Muscle of leg (tissue), 11 donors: Measurements from ENCODE around the gene TMEM187. TPM values are rescaled to one million over a fixed set of nuclear protein-coding genes. Genes with fewer than 3 reads are reported as not detected.
A peak's percentile ranks its signal among the peaks of the same experiment; 100 is the strongest.

Experiments used
- DNase-seq: peaks from one replicate; pipeline ENCODE4 v3.0.0; 2013
- H3K27ac ChIP-seq: one replicate; pipeline ENCODE4 v1.5.1; 2013; ENCODE audit warnings: mild to moderate bottlenecking, low read length, control low read depth
- H3K27me3 ChIP-seq: one replicate; pipeline ENCODE4 v1.6.1; 2013; ENCODE audit warnings: low read length; ENCODE audit not compliant: control insufficient read depth, insufficient read depth
- H3K36me3 ChIP-seq: one replicate; pipeline ENCODE4 v1.6.1; 2013; ENCODE audit warnings: low read length; ENCODE audit not compliant: control insufficient read depth, insufficient read depth
- H3K4me1 ChIP-seq: one replicate; pipeline ENCODE4 v1.6.1; 2013; ENCODE audit warnings: low read length; ENCODE audit not compliant: control insufficient read depth, insufficient read depth
- H3K4me3 ChIP-seq: one replicate; pipeline ENCODE4 v1.5.1; 2013; ENCODE audit warnings: low read length, control low read depth
- H3K9me3 ChIP-seq: replicated peaks from 2 replicates; pipeline ENCODE4 v1.6.1; 2013; ENCODE audit warnings: low read depth, low read length; ENCODE audit not compliant: control insufficient read depth
- WGBS: methylation state at CpG from one replicate; pipeline ENCODE4 v1.1.5; 2013; ENCODE audit warnings: missing lambda C conversion rate; ENCODE audit not compliant: insufficient coverage; 5-methylcytosine and 5-hydroxymethylcytosine counted together
- polyA plus RNA-seq, 8 donors: library from polyadenylated mRNA; unstranded; fragments of 120-200 nt; gene quantifications; one replicate each; pipeline versions ENCODE4 v1.2.1 to v1.2.3, GENCODE V29; 2013; ENCODE audit warnings: inconsistent platforms in 1 of 8, low replicate concordance in 1 of 8; ENCODE audit not compliant: insufficient read length in 8 of 8, insufficient read depth in 1 of 8
- total RNA-seq: library from RNA; stranded (reverse); fragments of 120-200 nt; gene quantifications from one replicate; pipeline ENCODE4 v1.2.4, GENCODE V29; 2013

Gene TMEM187
- total and polyA plus RNA-seq, 9 donors: 3.3 to 6.8 (median 5.3) TPM

GRCh38 chrX:153945956-153946943 lies 26.3 kb upstream of the TMEM187 start:
- H3K4me1 ChIP-seq: peaks cover 26% of the 10 kb centered on the region
- no peak for DNase-seq
- 85% methylated on average over 20 of the region's 24 CpGs for WGBS
- no peak overlapping the region for H3K27ac ChIP-seq
- no peaks in the 10 kb centered on the region for H3K9me3 ChIP-seq
- peaks cover 36% of the 10 kb centered on the region for H3K36me3 ChIP-seq
- H3K27me3 ChIP-seq: peaks cover 24% of the 10 kb centered on the region
- no peak overlapping the region for H3K4me3 ChIP-seq

GRCh38 chrX:153947009-153947769 lies 25.4 kb upstream of the TMEM187 start:
- Histone ChIP-seq H3K4me3 (no peak overlapping the region), H3K4me1 (peaks cover 26% of the 10 kb centered on the region), H3K36me3 (peaks cover 46% of the 10 kb centered on the region), H3K27ac (peak overlapping the region; percentile 29), H3K27me3 (peaks cover 24% of the 10 kb centered on the region), H3K9me3 (no peaks in the 10 kb centered on the region)
- 45% methylated on average over 4 of the region's 19 CpGs for WGBS
- DNase-seq: peak; percentile 69

GRCh38 chrX:153948002-153948466 lies 24.5 kb upstream of the TMEM187 start:
- Histone ChIP-seq H3K27me3 (peaks cover 17% of the 10 kb centered on the region), H3K4me1 (peaks cover 28% of the 10 kb centered on the region), H3K27ac (no peak overlapping the region), H3K4me3 (no peak overlapping the region), H3K9me3 (no peaks in the 10 kb centered on the region), H3K36me3 (peaks cover 54% of the 10 kb centered on the region)
- WGBS: 47% methylated on average over 8 of the region's 10 CpGs
- DNase-seq: no peak

GRCh38 chrX:153948847-153949805 lies 23.4 kb upstream of the TMEM187 start:
- Histone ChIP-seq H3K4me3 (no peak overlapping the region), H3K27ac (peak overlapping the region; percentile 6), H3K4me1 (peaks cover 30% of the 10 kb centered on the region), H3K9me3 (no peaks in the 10 kb centered on the region), H3K36me3 (peaks cover 65% of the 10 kb centered on the region), H3K27me3 (peaks cover 11% of the 10 kb centered on the region)
- DNase-seq: no peak
- WGBS: 58% methylated on average over 20 of the region's 30 CpGs

GRCh38 chrX:153950127-153950526 lies 22.4 kb upstream of the TMEM187 start:
- Histone ChIP-seq H3K4me1 (peaks cover 28% of the 10 kb centered on the region), H3K4me3 (no peak overlapping the region), H3K27me3 (peaks cover 8% of the 10 kb centered on the region), H3K36me3 (peaks cover 74% of the 10 kb centered on the region), H3K9me3 (no peaks in the 10 kb centered on the region), H3K27ac (no peak overlapping the region)
- no peak for DNase-seq
- 90% methylated on average over 18 of the region's 19 CpGs for WGBS

GRCh38 chrX:153951683-153952372 lies 20.7 kb upstream of the TMEM187 start:
- peaks cover 90% of the 10 kb centered on the region for H3K36me3 ChIP-seq
- DNase-seq: no peak
- peaks cover 28% of the 10 kb centered on the region for H3K4me1 ChIP-seq
- no peak overlapping the region for H3K4me3 ChIP-seq
- 93% methylated on average over 21 of the region's 28 CpGs for WGBS
- H3K27ac ChIP-seq: no peak overlapping the region
- H3K27me3 ChIP-seq: peaks cover 6% of the 10 kb centered on the region
- no peaks in the 10 kb centered on the region for H3K9me3 ChIP-seq

- WGBS: 92% methylated on average over 32 of the region's 32 CpGs
- no peak overlapping the region for H3K4me3 ChIP-seq
- peaks cover 92% of the 10 kb centered on the region for H3K36me3 ChIP-seq
- no peaks in the 10 kb centered on the region for H3K9me3 ChIP-seq
- peaks cover 24% of the 10 kb centered on the region for H3K4me1 ChIP-seq
- peaks cover 2% of the 10 kb centered on the region for H3K27me3 ChIP-seq
- H3K27ac ChIP-seq: no peak overlapping the region
- no peak for DNase-seq
Measured at GRCh38 chrX:153952373-153953026, 20.1 kb upstream of the TMEM187 start.

- no peaks in the 10 kb centered on the region for H3K9me3 ChIP-seq
- H3K4me1 ChIP-seq: peaks cover 17% of the 10 kb centered on the region
- no peak overlapping the region for H3K4me3 ChIP-seq
- peaks cover 94% of the 10 kb centered on the region for H3K36me3 ChIP-seq
- H3K27me3 ChIP-seq: peaks cover 2% of the 10 kb centered on the region
- 34% methylated on average over 27 of the region's 33 CpGs for WGBS
- peak; percentile 66 for DNase-seq
- no peak overlapping the region for H3K27ac ChIP-seq
Measured at GRCh38 chrX:153953342-153953830, 19.2 kb upstream of the TMEM187 start.
